A673 (cell line): ENCODE measurements around the gene CHAT. TPM values are rescaled to one million over a fixed set of nuclear protein-coding genes. Genes with fewer than 3 reads are reported as not detected.

Experiments
- BruUV-seq: library from RNA; stranded (reverse); fragments of 400-500 nt; replicated peaks from 2 replicates; lab custom pipeline; 2021; lab: Mats Ljungman, UMichigan
- CTCF ChIA-PET: fragments of 300-600 bp; sonication (Branson Sonifier 250); formaldehyde crosslinking; loops from one replicate; lab custom pipeline; 2022; ENCODE audit warnings: antibody characterized with exemption; lab: Charles Lee
- POLR2A ChIA-PET: fragments of 300-600 bp; sonication (Branson Sonifier 250); formaldehyde crosslinking; loops from one replicate; lab custom pipeline; 2022; ENCODE audit warnings: antibody characterized with exemption; ENCODE audit not compliant: low non-redundant PET; lab: Charles Lee
- DNase-seq: peaks from one replicate; pipeline ENCODE4 v3.0.0-alpha.2; 2015; ENCODE audit warnings: low spot score
- H3K27ac ChIP-seq: fragments of 200-600 bp; sonication (generic); 2 replicates; pipeline ENCODE4 v1.5.1; 2016; ENCODE audit warnings: mixed run types, low read depth, mild to moderate bottlenecking, mixed read lengths, antibody characterized with exemption, low read length; ENCODE audit not compliant: poor library complexity, severe bottlenecking
- H3K27me3 ChIP-seq: fragments of 200-600 bp; sonication (generic); replicated peaks from 2 replicates; pipeline ENCODE4 v1.6.1; 2017; ENCODE audit warnings: mixed run types, low read depth, mild to moderate bottlenecking, mixed read lengths, antibody characterized with exemption, low read length; ENCODE audit not compliant: insufficient read depth, poor library complexity
- H3K36me3 ChIP-seq: fragments of 200-600 bp; sonication (generic); 2 replicates; pipeline ENCODE4 v1.6.1; 2016; ENCODE audit warnings: mixed run types, mild to moderate bottlenecking, mixed read lengths, antibody characterized with exemption, low read length; ENCODE audit not compliant: insufficient read depth, poor library complexity, severe bottlenecking
- H3K4me1 ChIP-seq: fragments of 200-600 bp; sonication (generic); 2 replicates; pipeline ENCODE4 v1.6.1; 2017; ENCODE audit warnings: mixed run types, mild to moderate bottlenecking, mixed read lengths, antibody characterized with exemption, low read length; ENCODE audit not compliant: insufficient read depth, poor library complexity, severe bottlenecking
- H3K4me3 ChIP-seq: fragments of 200-600 bp; sonication (generic); 2 replicates; pipeline ENCODE4 v1.5.1; 2016; ENCODE audit warnings: low read depth, mixed run types, mild to moderate bottlenecking, mixed read lengths, low read length; ENCODE audit not compliant: poor library complexity, severe bottlenecking
- H3K9me3 ChIP-seq: fragments of 200-600 bp; sonication (generic); 2 replicates; pipeline ENCODE4 v1.6.1; 2016; ENCODE audit warnings: mixed run types, low read depth, mild to moderate bottlenecking, mixed read lengths, antibody characterized with exemption, low read length; ENCODE audit not compliant: poor library complexity, severe bottlenecking
- CTCF ChIP-seq: fragments of 300-800, 200-600 bp; sonication (generic); conservative IDR thresholded peaks from 2 replicates; pipeline ENCODE4 v1.5.1; 2017; ENCODE audit warnings: low read depth, mild to moderate bottlenecking, antibody characterized with exemption, low read length, moderate library complexity, mixed read lengths
- EZH2 ChIP-seq: fragments of 200-600 bp; sonication (generic); IDR thresholded peaks from 2 replicates; pipeline ENCODE4 v1.6.1; 2017; ENCODE audit warnings: borderline replicate concordance, low read depth, mild to moderate bottlenecking, mixed read lengths, antibody characterized with exemption, low read length; ENCODE audit not compliant: poor library complexity, severe bottlenecking
- intact Hi-C: fragments of 100-400 bp; cut with micrococcal nuclease; formaldehyde crosslinking; loops from one replicate; pipeline ENCODE4 v1.10.0; 2022; ENCODE audit not compliant: unreplicated experiment
- total RNA-seq: library from RNA; stranded (reverse); gene quantifications from 2 replicates; pipeline ENCODE4 v1.2.3, GENCODE V29; 2021

The CHAT gene
- total RNA-seq, 1 experiment from 2014 or later: 0.56 TPM

- H3K4me3 ChIP-seq: no peak overlapping the region
- intact Hi-C loops: no loop called here
- DNase-seq: no peak
- TF ChIP-seq CTCF: no peak
- TF ChIP-seq EZH2: no peak
- no peaks in the 10 kb centered on the region for H3K4me1 ChIP-seq
- BruUV-seq: no TSS peak
- no peaks in the 10 kb centered on the region for H3K9me3 ChIP-seq
- H3K36me3 ChIP-seq: no peaks in the 10 kb centered on the region
- H3K27me3 ChIP-seq: peaks cover 12% of the 10 kb centered on the region
- CTCF ChIA-PET: no interaction called here
- no peak overlapping the region for H3K27ac ChIP-seq
- POLR2A ChIA-PET: interaction anchor here (0.6 kb wide), 1 partner anchor 324 kb away, joined by 4 read pairs; no protein-coding TSS in a partner anchor
These were observed 69.0 kb downstream of the CHAT start for GRCh38 chr10:49682879-49683278.

GRCh38 chr10:49686651-49687050 lies 72.8 kb downstream of the CHAT start:
- H3K27ac ChIP-seq: no peak overlapping the region
- POLR2A ChIA-PET: no interaction called here
- peaks cover 24% of the 10 kb centered on the region for H3K27me3 ChIP-seq
- no peaks in the 10 kb centered on the region for H3K9me3 ChIP-seq
- no peaks in the 10 kb centered on the region for H3K4me1 ChIP-seq
- no TSS peak for BruUV-seq
- no peak overlapping the region for H3K4me3 ChIP-seq
- TF ChIP-seq EZH2 (no peak), CTCF (no peak)
- intact Hi-C loops: no loop called here
- CTCF ChIA-PET: no interaction called here
- H3K36me3 ChIP-seq: no peaks in the 10 kb centered on the region
- DNase-seq: no peak

- no peak for DNase-seq
- no TSS peak for BruUV-seq
These were observed 74.5 kb downstream of the CHAT start for GRCh38 chr10:49688261-49688846.

More at GRCh38 chr10:49688261-49688846, 74.5 kb downstream of the CHAT start:
- no peak overlapping the region for H3K4me3 ChIP-seq
- H3K27ac ChIP-seq: no peak overlapping the region
- H3K9me3 ChIP-seq: no peaks in the 10 kb centered on the region
- CTCF ChIA-PET: no interaction called here
- intact Hi-C loops: no loop called here
- H3K36me3 ChIP-seq: no peaks in the 10 kb centered on the region
- TF ChIP-seq CTCF (no peak), EZH2 (no peak)
- no peaks in the 10 kb centered on the region for H3K4me1 ChIP-seq
- peaks cover 24% of the 10 kb centered on the region for H3K27me3 ChIP-seq
- POLR2A ChIA-PET: no interaction called here
